Midbrain (tissue), 1 donor: Measurements from ENCODE around the gene DPCD.
A peak's percentile ranks its signal among the peaks of the same experiment; 100 is the strongest.
"Not testable (repeated sequence)": the region's sequence is repeated elsewhere in the genome, so short reads cannot be mapped to it uniquely, and the experiment has no call there.

Experiments used
- DNase-seq: peaks from one replicate; lab custom pipeline; 2025; lab: John Stamatoyannopoulos, UW

The DPCD gene

DNA sequence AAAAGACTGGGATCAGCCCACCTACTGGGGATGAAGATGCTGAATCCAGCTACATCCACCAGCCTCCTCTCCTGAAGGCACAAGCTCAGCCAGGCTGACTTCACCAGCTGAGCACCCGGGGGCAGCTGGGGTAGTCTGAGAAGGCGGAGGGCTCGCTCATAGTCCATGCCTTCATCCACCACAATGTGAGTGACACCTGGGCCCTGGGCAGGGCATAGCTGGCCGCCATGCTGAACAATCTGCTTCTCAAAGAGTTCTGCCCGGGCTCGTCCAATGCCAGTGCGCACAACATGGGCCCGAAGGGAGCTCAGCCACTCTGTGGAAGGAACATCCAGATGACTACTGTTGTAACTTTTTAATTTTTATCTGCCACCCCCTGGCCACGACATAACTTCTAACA lies 2.3 kb upstream of the DPCD start:
- DNase-seq, result no peak

GRCh38 chr10:101588879-101589278 lies 758 bp downstream of the DPCD start:
- no peak for DNase-seq

- DNase-seq, result not testable (repeated sequence)
These were observed 5.2 kb downstream of the DPCD start for GRCh38 chr10:101593331-101593730.

DNA sequence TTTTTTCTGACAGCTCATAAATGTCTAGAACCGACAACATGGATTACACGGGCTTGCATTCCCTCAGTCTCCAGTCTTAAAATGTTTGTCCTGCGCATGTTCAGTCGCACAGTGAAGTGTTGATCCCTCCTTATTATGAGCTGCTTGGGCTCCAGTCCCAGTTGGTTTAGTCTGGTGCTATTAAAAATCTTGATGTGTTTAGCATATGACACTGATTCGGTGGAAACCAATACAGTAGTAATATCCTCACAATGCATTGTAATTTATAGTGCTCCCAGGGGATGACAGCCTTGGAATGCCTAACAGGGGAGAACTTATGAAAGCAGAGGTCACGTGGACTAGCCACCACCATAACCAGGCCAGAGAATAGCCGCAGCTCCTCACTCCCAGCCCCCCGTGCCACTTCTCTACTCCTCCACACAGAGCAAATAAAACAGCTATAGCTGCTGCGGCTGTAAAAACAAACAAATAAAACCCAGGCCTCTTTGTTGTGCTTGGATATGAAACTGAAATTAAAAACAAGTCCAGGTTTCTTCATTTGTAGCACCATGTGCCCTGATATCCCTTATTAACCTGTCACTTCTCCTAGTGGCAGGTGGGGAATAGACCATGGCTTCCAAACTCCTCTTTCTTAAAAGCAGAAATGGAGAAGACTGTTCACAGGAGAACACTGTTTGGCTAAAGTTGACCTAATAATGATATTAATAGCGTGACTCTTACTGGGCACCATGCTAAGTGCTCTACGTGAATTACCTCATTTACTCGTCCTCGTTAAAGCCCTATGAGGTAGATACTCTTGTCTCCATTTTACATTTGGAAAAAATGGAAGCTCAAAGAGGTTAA lies 7.7 kb downstream of the DPCD start:
- DNase-seq, result no peak

DNA sequence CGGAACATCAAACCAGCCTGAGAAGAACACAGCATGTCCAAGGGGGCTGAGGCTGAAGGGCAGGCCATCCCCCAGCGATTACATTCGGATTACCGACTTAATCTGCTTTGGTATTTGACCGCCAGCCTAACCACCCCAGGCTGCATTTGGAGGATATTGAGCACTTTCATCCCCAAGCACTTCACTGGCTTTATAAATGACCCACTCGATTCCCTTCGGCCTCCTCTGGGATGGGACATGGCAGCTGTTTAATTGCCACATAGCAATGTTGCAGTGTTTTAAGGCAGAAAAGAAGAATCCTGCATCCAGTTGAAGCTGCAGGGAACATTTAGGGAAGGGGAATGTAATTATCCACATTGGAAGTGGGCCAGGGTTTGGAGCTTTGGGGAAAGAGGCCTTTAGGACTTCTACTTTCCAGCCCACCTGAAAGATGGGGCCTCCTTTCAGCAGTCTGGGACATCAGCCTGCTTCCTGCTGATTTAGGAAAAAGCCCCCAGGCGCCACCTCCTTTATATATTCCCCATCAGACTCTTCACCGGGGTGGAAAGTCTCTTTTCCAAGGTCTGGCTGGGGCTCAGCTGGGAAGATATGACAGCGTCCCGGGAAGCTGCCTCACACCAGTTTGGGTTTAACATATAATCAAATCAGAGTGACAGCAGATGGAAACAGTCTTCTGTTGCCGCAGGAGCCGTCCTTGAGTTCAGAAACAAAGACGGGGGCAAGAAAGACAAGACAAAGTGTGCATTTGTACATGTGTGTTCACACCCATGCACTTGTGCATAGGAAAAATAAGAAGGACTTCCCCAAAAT lies 9.2 kb downstream of the DPCD start:
- DNase-seq, result no peak

- no peak for DNase-seq
These were observed 13.4 kb downstream of the DPCD start for GRCh38 chr10:101601541-101601940.

- DNase-seq, result peak; percentile 81
These were observed 14.8 kb downstream of the DPCD start for GRCh38 chr10:101602761-101603398.

DNA sequence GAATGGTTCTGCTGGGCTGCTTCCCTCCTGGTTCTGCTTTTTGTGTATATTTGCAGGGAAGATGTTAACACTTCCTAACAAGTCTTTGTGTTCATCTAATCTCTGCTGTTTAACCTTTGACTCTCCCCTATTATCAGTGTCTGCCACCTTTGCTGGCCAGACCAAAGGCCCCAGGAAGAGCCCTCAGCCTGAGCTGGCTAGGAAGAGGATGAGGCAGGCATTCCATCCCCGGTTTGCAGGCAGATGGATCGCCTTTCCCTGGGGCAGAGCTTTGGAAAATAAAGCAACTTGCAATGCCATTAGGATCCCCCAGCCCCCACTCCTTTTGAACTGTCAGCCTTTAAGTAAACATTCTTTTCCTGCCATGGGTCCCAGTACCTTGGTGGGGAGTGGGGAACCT lies 19.0 kb downstream of the DPCD start:
- no peak for DNase-seq

- DNase-seq, result no peak
These were observed 21.4 kb downstream of the DPCD start for GRCh38 chr10:101609481-101609880.

DNA sequence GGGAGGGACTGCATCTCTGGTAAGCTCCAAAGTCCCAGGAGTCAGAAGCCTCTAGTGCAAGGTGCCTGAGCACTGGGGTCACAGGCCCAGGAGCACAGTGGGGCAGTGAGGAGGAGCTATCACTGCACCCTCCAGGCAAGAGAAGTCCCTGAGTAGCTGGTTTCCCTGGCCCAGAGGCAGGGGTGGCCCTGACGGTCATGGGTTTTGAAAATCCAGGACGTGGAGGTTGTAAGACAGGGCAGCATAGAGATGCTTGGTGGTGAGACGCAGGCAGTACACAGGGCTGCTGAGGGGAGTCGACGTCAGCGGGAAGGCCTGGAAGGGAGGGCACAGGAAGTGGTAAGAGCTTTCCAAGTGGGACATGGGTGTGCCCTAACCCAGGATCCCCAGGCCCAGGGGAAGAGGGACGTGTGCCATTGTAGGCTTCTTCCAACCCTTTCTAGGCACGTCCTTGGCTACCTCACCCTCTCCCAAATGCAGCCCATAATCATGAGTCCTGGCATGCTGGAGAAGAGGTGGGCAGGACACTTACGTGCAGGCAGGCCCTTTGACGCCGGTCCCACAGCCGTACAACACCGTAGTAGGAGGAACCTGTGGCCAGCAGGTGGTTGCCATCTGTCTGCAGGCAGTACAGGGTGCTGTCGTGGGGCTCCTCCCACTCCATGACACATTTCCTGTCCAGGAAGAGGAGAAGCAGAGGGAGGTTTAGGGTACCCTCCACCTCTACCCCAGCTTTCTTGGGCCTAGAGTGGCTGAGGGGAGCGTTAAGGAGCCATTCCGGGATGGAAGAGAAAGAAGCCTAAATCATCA lies 23.2 kb downstream of the DPCD start:
- no peak for DNase-seq

DNA sequence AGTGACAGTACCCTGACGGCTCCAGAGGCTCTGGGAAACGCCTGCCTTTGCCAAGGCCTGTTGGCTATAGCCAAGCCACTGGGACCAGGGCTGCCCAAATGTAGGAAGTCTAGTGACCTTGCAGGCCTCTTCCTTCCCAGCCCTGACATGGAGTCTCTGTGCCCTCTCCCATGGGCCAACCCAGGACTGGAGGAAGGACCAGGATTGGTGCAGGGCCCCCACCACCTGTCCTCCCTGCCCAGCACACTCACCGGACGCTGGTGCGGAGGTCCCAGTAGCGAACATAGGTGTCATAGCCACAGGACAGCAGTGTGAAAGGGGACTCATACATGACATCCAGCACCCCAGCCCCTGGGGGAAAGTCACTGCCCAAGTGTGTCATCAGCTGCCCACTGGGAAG lies 24.0 kb downstream of the DPCD start:
- no peak for DNase-seq

DNA sequence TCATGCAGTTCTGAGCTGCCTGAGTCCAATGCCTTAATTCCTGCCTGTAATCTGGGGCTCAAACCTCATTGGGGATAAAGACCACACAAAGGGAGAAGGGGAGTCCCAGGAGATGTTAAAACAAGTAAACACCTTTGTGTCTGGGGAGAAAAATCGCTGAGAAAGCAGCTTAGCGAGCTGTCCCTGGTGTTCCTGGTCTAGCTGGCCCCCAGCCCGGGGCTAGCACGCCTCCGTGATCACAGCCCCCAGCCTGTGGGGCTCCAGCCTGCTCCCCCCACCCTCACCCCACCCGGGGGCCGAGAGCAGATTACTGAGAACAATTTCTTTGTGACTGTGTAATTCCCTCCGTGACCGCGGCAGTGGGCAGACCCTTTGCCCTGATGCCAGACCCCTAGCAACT lies 24.8 kb downstream of the DPCD start:
- DNase-seq, result peak; percentile 6

GRCh38 chr10:101613646-101614045 lies 25.5 kb downstream of the DPCD start:
- DNase-seq, result no peak

DNA sequence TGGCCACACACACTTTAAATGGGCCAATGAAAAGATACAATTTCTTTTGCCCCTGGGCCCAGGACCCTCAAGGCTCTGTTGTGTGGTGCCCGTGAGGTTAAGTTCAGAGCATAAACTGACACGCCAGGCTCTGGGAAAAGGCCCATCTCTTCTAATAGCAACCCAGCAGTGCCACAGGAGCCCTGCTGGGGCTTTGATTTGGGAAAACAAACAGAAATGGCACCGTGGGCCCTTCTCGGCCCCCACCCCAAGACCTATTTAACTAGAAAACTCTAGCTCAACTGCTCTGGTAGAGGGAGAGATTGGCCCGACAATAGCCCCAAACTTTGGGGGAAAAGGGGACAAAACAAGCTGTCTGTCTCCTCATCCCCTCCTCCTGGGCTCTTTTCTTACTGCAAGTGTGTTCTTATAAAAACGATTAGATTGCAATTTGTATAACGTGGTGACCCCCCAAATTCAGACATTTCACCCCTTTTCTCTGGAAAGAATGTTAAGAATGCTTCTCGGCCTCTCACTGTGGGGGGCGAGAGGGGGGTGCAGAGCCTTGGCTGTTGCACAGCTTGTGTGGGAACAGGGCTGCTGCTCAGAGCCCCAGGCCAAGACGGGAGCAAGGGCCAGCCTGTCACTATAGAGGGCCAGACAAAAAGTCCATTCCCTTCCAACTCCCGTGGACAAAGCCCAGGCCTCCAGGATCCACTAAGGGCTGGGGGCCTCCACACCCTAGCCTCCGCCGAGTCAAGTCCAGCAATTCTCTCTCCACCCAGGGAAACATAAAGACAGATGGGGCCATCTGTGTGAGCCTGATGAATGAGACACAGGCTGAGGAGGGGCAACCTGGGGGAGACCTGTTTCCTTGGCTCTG lies 26.8 kb downstream of the DPCD start:
- no peak for DNase-seq

GRCh38 chr10:101615525-101616116 lies 27.5 kb downstream of the DPCD start:
- no peak for DNase-seq

DNA sequence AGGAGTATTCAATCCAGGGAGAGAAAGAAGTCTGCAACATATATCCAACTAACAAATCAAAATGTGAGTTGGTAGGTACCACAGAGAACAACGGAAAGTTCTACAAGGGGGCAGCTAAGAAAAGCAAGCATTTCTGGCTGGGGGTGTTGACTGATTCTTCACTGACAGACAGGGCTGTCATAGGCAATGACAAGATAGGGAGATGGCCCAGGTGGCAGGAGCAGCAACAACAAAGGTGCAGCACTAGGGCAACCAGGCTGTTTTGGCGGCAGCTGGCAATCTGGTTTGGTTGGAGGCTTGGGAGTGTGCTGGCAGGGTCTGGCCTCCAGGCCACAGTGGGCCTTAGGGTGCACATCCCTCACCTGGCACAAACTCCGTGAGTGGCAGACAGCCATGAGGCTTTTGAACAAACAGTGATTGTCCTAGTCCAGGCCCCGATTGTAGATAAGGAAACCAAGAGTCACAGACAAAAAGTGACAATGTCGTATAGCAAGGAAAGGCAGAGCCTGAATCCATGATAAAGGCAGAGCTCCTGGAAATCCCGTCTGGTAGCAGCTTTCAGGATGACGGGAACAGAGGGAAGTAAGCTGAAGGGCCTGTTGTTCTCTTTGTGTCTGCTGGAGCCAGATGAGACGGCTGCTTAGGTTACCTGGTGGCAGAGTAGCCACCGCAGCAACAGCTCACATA lies 28.4 kb downstream of the DPCD start:
- DNase-seq, result no peak

- no peak for DNase-seq
These were observed 29.1 kb downstream of the DPCD start for GRCh38 chr10:101617102-101617823.

- DNase-seq, result no peak
These were observed 29.9 kb downstream of the DPCD start for GRCh38 chr10:101617824-101618568.

DNA sequence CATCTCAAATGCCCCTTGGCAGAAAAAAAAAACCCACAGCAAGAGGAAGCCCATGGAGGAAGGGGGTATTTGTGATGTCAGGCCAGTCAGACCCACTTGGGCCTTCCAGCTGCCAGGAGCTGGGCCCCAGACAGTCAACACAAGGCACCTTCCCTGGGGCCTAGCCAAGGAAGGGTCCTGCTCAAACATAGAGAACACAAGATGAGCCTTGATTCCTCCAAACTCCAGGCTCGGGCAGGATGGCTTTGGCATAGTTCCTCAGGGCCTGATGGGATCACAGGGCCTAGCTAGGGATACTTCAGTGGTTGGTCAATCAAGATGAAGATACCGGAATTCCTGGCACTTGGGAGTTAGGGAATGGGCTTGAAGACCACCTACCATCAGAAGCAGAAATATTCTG lies 30.8 kb downstream of the DPCD start:
- no peak for DNase-seq
